Measurements from ENCODE around the gene RPL37. TPM values are rescaled to one million over a fixed set of nuclear protein-coding genes. Genes with fewer than 3 reads are reported as not detected.

The RPL37 gene
- total and polyA plus RNA-seq, 9 of the 15 experiments (the other 6 are each of a cell fraction or from before 2014, with no cell fraction given) = 2,342 to 7,963 (median 4,091) TPM

DNA sequence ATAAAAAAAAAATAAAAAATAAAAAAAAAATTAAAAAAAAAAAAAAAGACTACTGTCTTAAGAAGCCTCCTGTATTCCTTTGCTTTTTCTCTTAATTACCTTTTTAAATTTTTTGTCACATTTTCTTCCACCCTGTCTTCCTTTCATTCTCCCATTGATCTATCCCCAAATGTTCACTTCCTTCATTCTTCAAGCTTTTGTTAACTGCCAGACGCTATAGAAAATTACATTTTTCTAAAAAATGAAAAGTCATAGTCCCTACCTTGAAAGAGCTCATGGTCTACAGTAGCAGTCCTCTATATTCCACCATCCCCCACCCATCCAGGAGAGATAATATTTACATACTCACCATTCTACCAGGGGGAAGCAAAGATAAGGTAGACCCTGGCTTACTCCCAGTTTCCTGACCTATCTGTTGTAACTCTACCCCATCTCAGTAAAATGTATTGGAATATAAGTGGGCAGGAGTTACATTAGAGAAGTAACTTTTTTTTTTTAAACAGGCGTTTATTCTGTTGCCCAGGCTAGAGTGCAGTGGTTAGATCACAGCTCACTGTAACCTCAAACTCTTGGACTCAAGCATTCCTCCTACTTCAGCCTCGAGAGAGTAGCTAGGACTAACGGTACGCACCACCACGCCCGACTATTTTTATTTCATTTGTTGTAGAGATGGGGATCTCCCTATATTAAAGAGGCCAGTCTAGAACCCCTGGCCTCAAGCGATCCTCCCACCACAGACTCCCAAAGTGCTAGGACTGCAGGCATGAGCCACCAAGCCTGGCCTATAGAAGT, 33.1 kb downstream of the RPL37 start (continued):
- TF ChIP-seq, protein P1, sequence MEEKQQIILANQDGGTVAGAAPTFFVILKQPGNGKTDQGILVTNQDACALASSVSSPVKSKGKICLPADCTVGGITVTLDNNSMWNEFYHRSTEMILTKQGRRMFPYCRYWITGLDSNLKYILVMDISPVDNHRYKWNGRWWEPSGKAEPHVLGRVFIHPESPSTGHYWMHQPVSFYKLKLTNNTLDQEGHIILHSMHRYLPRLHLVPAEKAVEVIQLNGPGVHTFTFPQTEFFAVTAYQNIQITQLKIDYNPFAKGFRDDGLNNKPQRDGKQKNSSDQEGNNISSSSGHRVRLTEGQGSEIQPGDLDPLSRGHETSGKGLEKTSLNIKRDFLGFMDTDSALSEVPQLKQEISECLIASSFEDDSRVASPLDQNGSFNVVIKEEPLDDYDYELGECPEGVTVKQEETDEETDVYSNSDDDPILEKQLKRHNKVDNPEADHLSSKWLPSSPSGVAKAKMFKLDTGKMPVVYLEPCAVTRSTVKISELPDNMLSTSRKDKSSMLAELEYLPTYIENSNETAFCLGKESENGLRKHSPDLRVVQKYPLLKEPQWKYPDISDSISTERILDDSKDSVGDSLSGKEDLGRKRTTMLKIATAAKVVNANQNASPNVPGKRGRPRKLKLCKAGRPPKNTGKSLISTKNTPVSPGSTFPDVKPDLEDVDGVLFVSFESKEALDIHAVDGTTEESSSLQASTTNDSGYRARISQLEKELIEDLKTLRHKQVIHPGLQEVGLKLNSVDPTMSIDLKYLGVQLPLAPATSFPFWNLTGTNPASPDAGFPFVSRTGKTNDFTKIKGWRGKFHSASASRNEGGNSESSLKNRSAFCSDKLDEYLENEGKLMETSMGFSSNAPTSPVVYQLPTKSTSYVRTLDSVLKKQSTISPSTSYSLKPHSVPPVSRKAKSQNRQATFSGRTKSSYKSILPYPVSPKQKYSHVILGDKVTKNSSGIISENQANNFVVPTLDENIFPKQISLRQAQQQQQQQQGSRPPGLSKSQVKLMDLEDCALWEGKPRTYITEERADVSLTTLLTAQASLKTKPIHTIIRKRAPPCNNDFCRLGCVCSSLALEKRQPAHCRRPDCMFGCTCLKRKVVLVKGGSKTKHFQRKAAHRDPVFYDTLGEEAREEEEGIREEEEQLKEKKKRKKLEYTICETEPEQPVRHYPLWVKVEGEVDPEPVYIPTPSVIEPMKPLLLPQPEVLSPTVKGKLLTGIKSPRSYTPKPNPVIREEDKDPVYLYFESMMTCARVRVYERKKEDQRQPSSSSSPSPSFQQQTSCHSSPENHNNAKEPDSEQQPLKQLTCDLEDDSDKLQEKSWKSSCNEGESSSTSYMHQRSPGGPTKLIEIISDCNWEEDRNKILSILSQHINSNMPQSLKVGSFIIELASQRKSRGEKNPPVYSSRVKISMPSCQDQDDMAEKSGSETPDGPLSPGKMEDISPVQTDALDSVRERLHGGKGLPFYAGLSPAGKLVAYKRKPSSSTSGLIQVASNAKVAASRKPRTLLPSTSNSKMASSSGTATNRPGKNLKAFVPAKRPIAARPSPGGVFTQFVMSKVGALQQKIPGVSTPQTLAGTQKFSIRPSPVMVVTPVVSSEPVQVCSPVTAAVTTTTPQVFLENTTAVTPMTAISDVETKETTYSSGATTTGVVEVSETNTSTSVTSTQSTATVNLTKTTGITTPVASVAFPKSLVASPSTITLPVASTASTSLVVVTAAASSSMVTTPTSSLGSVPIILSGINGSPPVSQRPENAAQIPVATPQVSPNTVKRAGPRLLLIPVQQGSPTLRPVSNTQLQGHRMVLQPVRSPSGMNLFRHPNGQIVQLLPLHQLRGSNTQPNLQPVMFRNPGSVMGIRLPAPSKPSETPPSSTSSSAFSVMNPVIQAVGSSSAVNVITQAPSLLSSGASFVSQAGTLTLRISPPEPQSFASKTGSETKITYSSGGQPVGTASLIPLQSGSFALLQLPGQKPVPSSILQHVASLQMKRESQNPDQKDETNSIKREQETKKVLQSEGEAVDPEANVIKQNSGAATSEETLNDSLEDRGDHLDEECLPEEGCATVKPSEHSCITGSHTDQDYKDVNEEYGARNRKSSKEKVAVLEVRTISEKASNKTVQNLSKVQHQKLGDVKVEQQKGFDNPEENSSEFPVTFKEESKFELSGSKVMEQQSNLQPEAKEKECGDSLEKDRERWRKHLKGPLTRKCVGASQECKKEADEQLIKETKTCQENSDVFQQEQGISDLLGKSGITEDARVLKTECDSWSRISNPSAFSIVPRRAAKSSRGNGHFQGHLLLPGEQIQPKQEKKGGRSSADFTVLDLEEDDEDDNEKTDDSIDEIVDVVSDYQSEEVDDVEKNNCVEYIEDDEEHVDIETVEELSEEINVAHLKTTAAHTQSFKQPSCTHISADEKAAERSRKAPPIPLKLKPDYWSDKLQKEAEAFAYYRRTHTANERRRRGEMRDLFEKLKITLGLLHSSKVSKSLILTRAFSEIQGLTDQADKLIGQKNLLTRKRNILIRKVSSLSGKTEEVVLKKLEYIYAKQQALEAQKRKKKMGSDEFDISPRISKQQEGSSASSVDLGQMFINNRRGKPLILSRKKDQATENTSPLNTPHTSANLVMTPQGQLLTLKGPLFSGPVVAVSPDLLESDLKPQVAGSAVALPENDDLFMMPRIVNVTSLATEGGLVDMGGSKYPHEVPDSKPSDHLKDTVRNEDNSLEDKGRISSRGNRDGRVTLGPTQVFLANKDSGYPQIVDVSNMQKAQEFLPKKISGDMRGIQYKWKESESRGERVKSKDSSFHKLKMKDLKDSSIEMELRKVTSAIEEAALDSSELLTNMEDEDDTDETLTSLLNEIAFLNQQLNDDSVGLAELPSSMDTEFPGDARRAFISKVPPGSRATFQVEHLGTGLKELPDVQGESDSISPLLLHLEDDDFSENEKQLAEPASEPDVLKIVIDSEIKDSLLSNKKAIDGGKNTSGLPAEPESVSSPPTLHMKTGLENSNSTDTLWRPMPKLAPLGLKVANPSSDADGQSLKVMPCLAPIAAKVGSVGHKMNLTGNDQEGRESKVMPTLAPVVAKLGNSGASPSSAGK (IDR thresholded peaks at IDR 0.05) = no peak
- TF ChIP-seq PHB (CRISPR knock-in tag; IDR thresholded peaks at IDR 0.05) = no peak
- no peak for TF ChIP-seq ZNF12 (CRISPR knock-in tag; IDR thresholded peaks at IDR 0.05)
- TF ChIP-seq, protein P2, sequence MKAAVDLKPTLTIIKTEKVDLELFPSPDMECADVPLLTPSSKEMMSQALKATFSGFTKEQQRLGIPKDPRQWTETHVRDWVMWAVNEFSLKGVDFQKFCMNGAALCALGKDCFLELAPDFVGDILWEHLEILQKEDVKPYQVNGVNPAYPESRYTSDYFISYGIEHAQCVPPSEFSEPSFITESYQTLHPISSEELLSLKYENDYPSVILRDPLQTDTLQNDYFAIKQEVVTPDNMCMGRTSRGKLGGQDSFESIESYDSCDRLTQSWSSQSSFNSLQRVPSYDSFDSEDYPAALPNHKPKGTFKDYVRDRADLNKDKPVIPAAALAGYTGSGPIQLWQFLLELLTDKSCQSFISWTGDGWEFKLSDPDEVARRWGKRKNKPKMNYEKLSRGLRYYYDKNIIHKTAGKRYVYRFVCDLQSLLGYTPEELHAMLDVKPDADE (conservative IDR thresholded peaks at IDR 0.05; ENCODE audit: control insufficient read depth, low read depth, low read length) = no peak
- TF ChIP-seq, protein P3, sequence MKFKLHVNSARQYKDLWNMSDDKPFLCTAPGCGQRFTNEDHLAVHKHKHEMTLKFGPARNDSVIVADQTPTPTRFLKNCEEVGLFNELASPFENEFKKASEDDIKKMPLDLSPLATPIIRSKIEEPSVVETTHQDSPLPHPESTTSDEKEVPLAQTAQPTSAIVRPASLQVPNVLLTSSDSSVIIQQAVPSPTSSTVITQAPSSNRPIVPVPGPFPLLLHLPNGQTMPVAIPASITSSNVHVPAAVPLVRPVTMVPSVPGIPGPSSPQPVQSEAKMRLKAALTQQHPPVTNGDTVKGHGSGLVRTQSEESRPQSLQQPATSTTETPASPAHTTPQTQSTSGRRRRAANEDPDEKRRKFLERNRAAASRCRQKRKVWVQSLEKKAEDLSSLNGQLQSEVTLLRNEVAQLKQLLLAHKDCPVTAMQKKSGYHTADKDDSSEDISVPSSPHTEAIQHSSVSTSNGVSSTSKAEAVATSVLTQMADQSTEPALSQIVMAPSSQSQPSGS (CRISPR knock-in tag; IDR thresholded peaks at IDR 0.05) = no peak
- TF ChIP-seq LEF1 (IDR thresholded peaks at IDR 0.05) = peak; percentile 99
- peak; percentile 84 to 88 for TF ChIP-seq ARNT (IDR thresholded peaks at IDR 0.05)
- no peak for TF ChIP-seq ZNF584 (CRISPR knock-in tag; IDR thresholded peaks at IDR 0.05; ENCODE audit: low read depth)
- no peak for TF ChIP-seq SMARCB1 (IDR thresholded peaks at IDR 0.05; ENCODE audit: insufficient read length, low read depth)
